A549 (cell line): ENCODE measurements around the gene C3orf20. TPM values are rescaled to one million over a fixed set of nuclear protein-coding genes. Genes with fewer than 3 reads are reported as not detected.

ENCODE experiments used
- ATAC-seq, 2 experiments: fragments of 200-7000 bp in 1 of 2; fragments of >200 bp in 1 of 2; cut with Nextera tagmentation in 1 of 2; cut with Tn5 transposase in 1 of 2; 3 replicates each; pipeline versions ENCODE4 v1.8.0 to v1.9.1; 2018 to 2020; ENCODE audit warnings: mild to moderate bottlenecking in 1 of 2, moderate library complexity in 1 of 2
- CTCF ChIA-PET: fragments of 300-600 bp; sonication (Branson Sonifier 250); formaldehyde crosslinking; extraction: SDS; loops from one replicate; lab custom pipeline; 2021; ENCODE audit warnings: antibody characterized with exemption, inconsistent platforms; lab: Yijun Ruan, JAX
- POLR2A ChIA-PET: fragments of 350-600 bp; formaldehyde crosslinking; extraction: SDS; loops from one replicate; lab custom pipeline; 2021; ENCODE audit warnings: antibody characterized with exemption, inconsistent platforms; lab: Yijun Ruan, JAX
- DNase-seq, 2 experiments: peaks; one replicate each; pipeline versions ENCODE4 v3.0.0 to v3.0.0-alpha.2; 2011 to 2016; ENCODE audit warnings: low read depth in 1 of 2, low spot score in 1 of 2
- FAIRE-seq: peaks from 2 replicates; lab custom pipeline; 2011; peaks lifted over from hg19 to GRCh38; lab: Jason Lieb, UNC
- H3K27ac ChIP-seq, 2 experiments: fragments of >200 bp; sonication (Bioruptor Twin); formaldehyde crosslinking; 3 replicates each; pipeline ENCODE4 v1.5.1; 2016 to 2017
- H3K4me1 ChIP-seq: fragments of >200 bp; sonication (Bioruptor Twin); formaldehyde crosslinking; 3 replicates; pipeline ENCODE4 v1.6.1; 2016
- H3K4me2 ChIP-seq: fragments of >200 bp; sonication (Bioruptor Twin); formaldehyde crosslinking; 3 replicates; pipeline ENCODE4 v1.6.1; 2016
- H3K4me3 ChIP-seq: fragments of >200 bp; sonication (Bioruptor Twin); formaldehyde crosslinking; 3 replicates; pipeline ENCODE4 v1.5.1; 2016
- H3K9me3 ChIP-seq: fragments of >200 bp; sonication (Bioruptor Twin); formaldehyde crosslinking; 3 replicates; pipeline ENCODE4 v1.6.1; 2016
- RCOR1 ChIP-seq: fragments of 150-350 bp; IDR thresholded peaks from 2 replicates; pipeline ENCODE4 v1.6.1; 2014; ENCODE audit warnings: antibody characterized with exemption, low read length, low read depth
- RNF2 ChIP-seq: fragments of 200-600 bp; sonication (generic); IDR thresholded peaks from 2 replicates; pipeline ENCODE4 v1.6.1; 2016; ENCODE audit warnings: low read depth, mild to moderate bottlenecking, antibody characterized with exemption, moderate library complexity, borderline replicate concordance
- WGBS: methylation state at CpG from one replicate; pipeline ENCODE4 v1.1.6; 2017; ENCODE audit errors: missing lambda C conversion rate; 5-methylcytosine and 5-hydroxymethylcytosine counted together
- polyA plus RNA-seq, 4 experiments: library from polyadenylated mRNA; depleted of rRNA in 3 of 4; stranded (reverse); fragments of >200 nt; fragmentation: RNase III in 1 of 4; extraction: RNeasy Plus Mini Kit Qiagen cat#74134 plus additional on column Dnase treatment in 1 of 4; gene quantifications; 2 replicates in 3 of 4; 3 replicates in 1 of 4; pipeline ENCODE4 v1.2.3, GENCODE V29; 2011 to 2017

Gene C3orf20
- polyA plus RNA-seq, 2 of the 4 experiments (the other 2 are of a cell fraction), result 0.05 TPM; not detected in 1

DNA sequence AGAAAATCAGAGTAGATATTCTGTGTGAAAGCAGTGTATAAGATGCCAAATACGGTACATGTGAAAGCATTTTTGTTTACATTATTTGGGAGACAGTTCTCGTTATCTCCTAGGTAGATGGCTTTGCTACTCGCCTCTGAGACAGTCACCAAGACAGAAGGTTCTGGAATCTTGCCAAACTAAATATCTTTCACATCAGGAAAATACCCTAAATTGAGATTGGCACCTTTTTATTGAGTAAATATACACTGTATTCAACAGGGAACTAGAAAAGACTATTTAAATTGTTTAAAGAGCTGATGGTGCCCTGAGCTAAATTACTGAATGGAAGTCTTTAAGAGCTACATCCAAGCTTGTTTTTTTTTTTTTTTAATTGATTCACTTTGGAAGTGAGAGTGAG is 147.2 kb downstream of the C3orf20 start:
- ATAC-seq (no peak), DNase-seq (no peak), FAIRE-seq (no peak)
- H3K4me2 ChIP-seq, result no peak overlapping the region
- no peaks in the 10 kb centered on the region for H3K4me1 ChIP-seq
- POLR2A ChIA-PET, result no interaction called here
- H3K27ac ChIP-seq, result no peak overlapping the region
- CTCF ChIA-PET, result interaction anchor here (1.7 kb wide), 1 partner anchor 8 kb away, joined by 4 read pairs; no protein-coding TSS in a partner anchor
- H3K9me3 ChIP-seq, result no peaks in the 10 kb centered on the region
- 52% methylated on average over 3 of the region's 3 CpGs for WGBS
- no peak for TF ChIP-seq RCOR1
- no peak for TF ChIP-seq RNF2
- no peak overlapping the region for H3K4me3 ChIP-seq

Other genes starting within 250 kb of the C3orf20 start
- 0.56 and 0.70 TPM in 2 replicates for gene GRIP2, start 134.8 kb upstream of the C3orf20 start, polyA plus RNA-seq (2011; rRNA removed)
- gene GRIP2, start 134.8 kb upstream of the C3orf20 start, polyA plus RNA-seq (2017; fragmentation: RNase III; extraction: RNeasy Plus Mini Kit Qiagen cat#74134 plus additional on column Dnase treatment), result 1.2 to 1.6 TPM (median 1.5 TPM) in 3 replicates
- gene CCDC174, start 23.4 kb upstream of the C3orf20 start, polyA plus RNA-seq (2011; rRNA removed), result 9.0 and 17.6 TPM in 2 replicates
- 10.8 to 12.6 TPM (median 11.7 TPM) in 3 replicates for gene CCDC174, start 23.4 kb upstream of the C3orf20 start, polyA plus RNA-seq (2017; fragmentation: RNase III; extraction: RNeasy Plus Mini Kit Qiagen cat#74134 plus additional on column Dnase treatment)
- gene FGD5, start 143.8 kb downstream of the C3orf20 start, polyA plus RNA-seq (2011; rRNA removed), result 0.13 and 0.16 TPM in 2 replicates
- gene FGD5, start 143.8 kb downstream of the C3orf20 start, polyA plus RNA-seq (2017; fragmentation: RNase III; extraction: RNeasy Plus Mini Kit Qiagen cat#74134 plus additional on column Dnase treatment), result not detected in 3 replicates